ENCODE results near the gene NSD1.

NSD1 gene

GRCh38 chr5:177124486-177124991 lies 9.0 kb upstream of the NSD1 start:
- no peak for TF ChIP-seq CTCF (conservative IDR thresholded peaks at IDR 0.05)
- H3K27ac ChIP-seq = no peak overlapping the region

- TF ChIP-seq CTCF (conservative IDR thresholded peaks at IDR 0.05) = no peak
- H3K27ac ChIP-seq = no peak overlapping the region
Measured at GRCh38 chr5:177126771-177127170, 6.8 kb upstream of the NSD1 start.

- H3K27ac ChIP-seq = no peak overlapping the region
- no peak for TF ChIP-seq CTCF (conservative IDR thresholded peaks at IDR 0.05)
Measured at GRCh38 chr5:177128551-177128981, 5.0 kb upstream of the NSD1 start.

- TF ChIP-seq CTCF (conservative IDR thresholded peaks at IDR 0.05) = no peak
- H3K27ac ChIP-seq = no peak overlapping the region
Measured at GRCh38 chr5:177130211-177131018, 3.2 kb upstream of the NSD1 start.

GRCh38 chr5:177131019-177131320 lies 2.6 kb upstream of the NSD1 start:
- no peak overlapping the region for H3K27ac ChIP-seq
- TF ChIP-seq CTCF (conservative IDR thresholded peaks at IDR 0.05) = no peak

- TF ChIP-seq CTCF (conservative IDR thresholded peaks at IDR 0.05) = no peak
- no peak overlapping the region for H3K27ac ChIP-seq
Measured at GRCh38 chr5:177131352-177132135, 2.0 kb upstream of the NSD1 start.
